ENCODE results near the gene HIGD1B. TPM values are rescaled to one million over a fixed set of nuclear protein-coding genes. Genes with fewer than 3 reads are reported as not detected.

The HIGD1B gene
- total and polyA plus RNA-seq, 2 donors (not counting 3 experiments of a cell fraction or from before 2014, with no cell fraction given) = not detected

- Histone ChIP-seq H3K9me1 (replicated peaks; ENCODE audit: control insufficient read depth, extremely low read depth, insufficient read depth, low read length) (no peaks in the 10 kb centered on the region), H3K4me3 (replicated peaks in 1 of 3; ENCODE audit: insufficient read depth in 1 of 3, low read depth in 1 of 3, low read length in 3 of 3) (no peak overlapping the region), H3K27me3 (ENCODE audit: control insufficient read depth in 2 of 2, insufficient read depth in 2 of 2, low read length in 2 of 2) (no peaks in the 10 kb centered on the region), H3K4me2 (ENCODE audit: insufficient read depth, low read length) (no peak overlapping the region), H3K9ac (replicated peaks; ENCODE audit: extremely low read depth, insufficient read depth, low read length) (no peak overlapping the region), H2AFZ (ENCODE audit: low read depth, low read length) (no peak overlapping the region), H3K4me1 (ENCODE audit: control insufficient read depth, extremely low read depth, insufficient read depth, low read length) (no peaks in the 10 kb centered on the region), H3K27ac (ENCODE audit: insufficient read depth, low read depth, low read length) (no peak overlapping the region), H3K79me2 (ENCODE audit: control insufficient read depth, insufficient read depth, low read length) (peaks cover 15% of the 10 kb centered on the region), H3K9me3 (replicated peaks; ENCODE audit: control insufficient read depth, insufficient read depth, low read length) (no peaks in the 10 kb centered on the region), H4K20me1 (replicated peaks; ENCODE audit: control insufficient read depth, extremely low read depth, insufficient read depth, low read length) (peaks cover 2% of the 10 kb centered on the region), H3K36me3 (ENCODE audit: control insufficient read depth in 2 of 2, extremely low read depth in 1 of 2, insufficient read depth in 2 of 2, low read length in 2 of 2) (peaks cover 13% of the 10 kb centered on the region in 2 experiments)
- FAIRE-seq (no peak), DNase-seq (ENCODE audit: low read depth, low spot score) (no peak)
- ChIA-PET CTCF (interaction anchor here (1.2 to 2.9 kb wide), 2 partner anchors 28 to 33 kb away, joined by 3 to 13 read pairs; no protein-coding TSS in a partner anchor), POLR2A (no interaction called here)
- intact Hi-C loops (cut with micrococcal nuclease) (no loop called here), dilution Hi-C loops (cut with MboI; ENCODE audit: extremely low pct_ligation_motif_present, low sequenced_read_pairs) (no loop called here)
- TF ChIP-seq MYC (IDR thresholded peaks at IDR 0.05; ENCODE audit: low read depth, low read length) (no peak), FOS (IDR thresholded peaks at IDR 0.05; ENCODE audit: borderline replicate concordance, insufficient read depth, low read length) (no peak), EZH2 (IDR thresholded peaks at IDR 0.05; ENCODE audit: borderline replicate concordance, low read depth, low read length, severe bottlenecking) (no peak), MAX (IDR thresholded peaks at IDR 0.05; ENCODE audit: insufficient read depth, insufficient read length) (no peak), POLR2AphosphoS5 (IDR thresholded peaks at IDR 0.05; ENCODE audit: insufficient read depth, low read depth, low read length) (no peak), GATA2 (IDR thresholded peaks at IDR 0.05; ENCODE audit: insufficient read depth, insufficient read length, low read depth, low read length) (no peak), CTCF (IDR thresholded peaks at IDR 0.05; ENCODE audit: extremely low read depth in 1 of 2, insufficient read depth in 1 of 2, low read depth in 1 of 2, low read length in 2 of 2) (no peak), POLR2A (IDR thresholded peaks at IDR 0.05; ENCODE audit: low read depth, low read length) (no peak), JUN (IDR thresholded peaks at IDR 0.05; ENCODE audit: borderline replicate concordance, insufficient read depth, insufficient read length, low read depth) (no peak)
- BruUV-seq (replicated peaks) = no TSS peak
Measured at GRCh38 chr17:44807093-44807816, 40.4 kb upstream of the HIGD1B start.
